Activated CD4-positive, alpha-beta T cell treated with anti-CD3 and anti-CD28 coated beads, Interleukin-2, amount 50 U/mL, for 16 hours (primary cell): ENCODE data around the gene SYCP3.
"Not testable (repeated sequence)": the region's sequence is repeated elsewhere in the genome, so short reads cannot be mapped to it uniquely, and the experiment has no call there.

Source experiments
- DNase-seq: peaks from one replicate; pipeline ENCODE4 v3.0.0-alpha.2; 2020

SYCP3 gene

DNA sequence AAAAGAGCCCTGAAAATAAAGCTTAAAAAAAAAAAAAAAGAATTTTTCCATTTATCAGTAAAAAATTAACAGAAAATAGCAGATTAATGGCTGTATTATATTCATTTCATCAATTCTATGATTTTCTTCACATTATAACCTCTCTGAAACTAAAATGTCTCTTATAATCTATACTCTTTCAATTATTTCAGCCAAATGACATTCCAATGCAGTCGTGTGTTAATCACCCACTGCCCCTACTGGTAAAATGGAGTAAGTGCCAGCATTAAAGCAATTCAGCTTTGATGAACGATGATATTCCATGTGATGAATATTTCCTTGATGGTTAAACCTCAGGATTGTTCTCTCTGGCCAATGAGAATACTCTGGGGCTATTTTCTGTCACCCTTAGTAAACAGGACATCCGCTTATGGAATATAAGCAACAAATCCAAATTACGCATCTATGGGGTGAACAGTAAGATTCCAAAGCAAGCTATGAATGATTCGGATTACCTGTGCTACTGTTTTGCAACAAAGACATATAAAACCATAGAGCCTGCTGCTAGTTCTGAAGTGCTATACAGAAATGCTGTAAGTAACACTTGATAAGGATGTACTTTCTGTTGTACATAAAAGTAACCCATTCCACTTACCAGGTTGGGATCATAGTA lies 20.3 kb upstream of the SYCP3 start:
- peak; percentile 39 for DNase-seq

GRCh38 chr12:101750152-101750551 lies 10.9 kb upstream of the SYCP3 start:
- no peak for DNase-seq

- DNase-seq: no peak
Measured at GRCh38 chr12:101749657-101750056, 10.4 kb upstream of the SYCP3 start.

DNA sequence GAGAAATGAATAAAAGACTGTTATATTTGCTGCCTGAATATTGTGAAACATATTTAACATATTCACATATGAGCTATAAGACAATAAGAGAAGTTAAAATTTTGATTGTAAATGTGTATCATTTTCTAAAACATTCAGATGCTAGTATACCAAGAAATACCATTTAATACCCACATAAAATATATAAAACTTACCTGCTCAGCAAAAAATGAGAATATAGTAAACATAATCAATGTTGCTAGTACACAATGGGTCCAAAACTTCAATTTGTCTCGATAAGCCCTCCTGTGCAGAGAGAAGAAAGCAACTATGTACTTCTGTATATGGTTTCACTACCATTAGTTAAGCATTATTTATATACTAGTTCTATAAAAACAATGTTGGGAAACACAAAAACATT lies 9.6 kb upstream of the SYCP3 start:
- no peak for DNase-seq

DNA sequence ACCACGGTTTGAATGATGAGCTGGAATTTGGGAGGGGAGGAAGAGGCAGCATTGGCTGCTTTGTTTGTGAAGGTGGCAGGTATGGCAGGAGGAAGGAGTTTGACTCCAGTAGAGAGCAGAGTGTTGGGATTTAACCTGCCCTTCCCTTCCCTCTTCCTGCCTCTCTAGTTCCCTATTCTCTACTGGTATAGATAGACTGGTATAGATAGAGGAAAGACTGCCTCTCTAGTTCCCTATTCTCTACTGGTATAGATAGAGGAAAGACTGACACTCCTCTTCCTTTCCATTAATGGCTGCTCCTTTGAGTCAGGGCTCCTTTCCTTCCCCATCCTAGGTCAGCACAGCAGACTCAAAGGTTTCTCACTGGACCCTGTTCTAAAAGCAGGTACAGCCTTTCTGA lies 8.4 kb upstream of the SYCP3 start:
- DNase-seq: no peak

DNA sequence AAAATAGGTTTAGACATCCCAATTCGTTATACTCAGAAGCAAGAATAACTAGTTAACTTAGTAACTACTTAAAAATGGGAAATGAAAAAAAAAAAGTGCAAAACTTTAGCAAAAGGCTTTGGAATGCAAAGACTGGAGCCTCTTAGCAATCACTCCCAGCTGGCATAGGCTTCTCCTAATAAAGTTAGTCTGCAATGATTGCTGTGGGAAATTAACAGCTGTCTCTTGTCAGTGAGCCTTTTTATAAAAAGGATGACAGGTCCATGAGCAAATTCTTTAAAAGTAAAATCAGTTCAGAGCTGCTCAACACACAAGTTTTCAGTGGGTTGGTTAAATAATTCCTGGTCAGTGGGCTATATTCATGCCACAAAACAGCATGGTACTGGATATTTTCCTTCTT lies 7.4 kb upstream of the SYCP3 start:
- no peak for DNase-seq

GRCh38 chr12:101746196-101746595 lies 6.9 kb upstream of the SYCP3 start:
- no peak for DNase-seq

GRCh38 chr12:101745481-101745880 lies 6.2 kb upstream of the SYCP3 start:
- no peak for DNase-seq

- DNase-seq: peak; percentile 8
Measured at GRCh38 chr12:101743724-101744472, 4.6 kb upstream of the SYCP3 start.

DNA sequence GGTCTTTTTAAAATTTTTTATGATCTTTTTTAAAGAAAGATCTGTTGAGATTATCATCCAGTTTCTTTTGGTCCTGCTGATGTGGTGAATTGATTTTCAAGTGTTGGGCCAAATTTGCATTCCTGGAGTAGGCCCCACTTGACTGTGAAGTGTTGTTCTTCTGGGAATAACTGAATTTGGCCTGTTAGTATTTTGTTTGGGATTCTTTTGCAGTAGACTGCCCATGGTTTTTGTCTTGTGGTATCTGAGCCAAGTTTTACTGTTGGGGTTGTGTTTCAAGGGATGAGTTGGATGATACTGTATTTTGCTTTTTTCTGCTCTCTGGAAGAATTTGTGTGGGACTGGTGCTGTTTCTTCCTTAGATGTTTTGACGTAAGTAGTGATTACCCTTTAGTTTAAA lies 4.0 kb upstream of the SYCP3 start:
- DNase-seq: no peak

DNA sequence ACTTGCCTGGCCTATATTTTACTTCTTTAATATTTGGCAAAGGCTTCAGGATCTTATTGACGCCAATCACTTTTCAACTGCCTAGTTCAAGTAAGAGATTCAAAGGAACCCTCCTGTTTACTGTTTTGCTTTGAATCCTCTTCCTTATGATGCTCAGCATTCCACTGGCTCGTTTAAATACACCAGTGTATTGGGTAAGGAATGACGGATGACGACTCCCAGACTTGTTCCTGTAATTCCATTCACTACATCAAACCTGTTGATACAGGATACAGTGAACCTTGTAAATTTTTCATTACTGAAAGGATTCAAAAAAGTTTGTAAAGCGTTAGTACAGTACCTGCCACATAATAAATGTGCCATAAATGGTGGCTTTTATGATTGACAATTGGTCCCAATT lies 1.7 kb upstream of the SYCP3 start:
- DNase-seq: no peak

DNA sequence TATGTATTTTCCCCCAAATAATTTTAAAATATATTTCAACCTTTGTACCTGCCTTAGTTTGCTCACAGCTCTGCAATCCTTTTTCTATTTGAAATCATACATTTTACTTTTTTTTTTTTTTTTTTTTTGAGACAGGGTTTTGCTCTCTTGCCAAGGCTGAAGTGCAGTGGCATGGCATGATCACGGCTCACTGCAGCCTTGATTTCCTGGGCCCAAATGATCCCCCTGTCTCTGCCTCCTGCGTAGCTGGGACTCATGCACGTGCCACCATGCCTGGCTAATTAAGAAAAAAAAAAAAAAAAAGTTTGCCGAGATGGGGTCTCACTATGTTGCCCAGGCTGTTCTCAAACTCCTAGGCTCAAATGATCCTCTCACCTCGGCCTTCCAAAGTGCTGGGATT lies 1.3 kb upstream of the SYCP3 start:
- DNase-seq: no peak

GRCh38 chr12:101737476-101737875 lies 1.8 kb downstream of the SYCP3 start:
- DNase-seq: no peak

GRCh38 chr12:101734482-101734881 lies 4.8 kb downstream of the SYCP3 start:
- not testable (repeated sequence) for DNase-seq

DNA sequence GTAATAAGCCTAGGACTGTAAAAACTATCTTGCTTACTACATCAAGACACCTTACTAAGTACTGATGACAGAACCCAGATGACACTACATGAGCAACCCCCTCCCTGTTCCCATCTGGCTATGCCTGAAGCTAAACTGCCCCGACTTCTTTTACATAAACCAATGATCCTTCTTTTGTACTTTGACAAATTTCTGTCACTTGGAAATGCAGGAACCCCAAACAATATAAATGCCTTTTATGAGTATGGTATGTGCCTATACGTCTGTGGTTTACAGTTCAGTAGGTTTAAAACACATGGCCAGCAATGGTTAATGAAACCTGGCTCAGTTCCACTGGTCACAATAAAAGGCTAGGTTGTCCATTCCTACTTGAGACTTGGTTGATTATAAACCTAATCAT lies 6.1 kb downstream of the SYCP3 start:
- DNase-seq: no peak

- DNase-seq: no peak
Measured at GRCh38 chr12:101732318-101732717, 6.9 kb downstream of the SYCP3 start.

DNA sequence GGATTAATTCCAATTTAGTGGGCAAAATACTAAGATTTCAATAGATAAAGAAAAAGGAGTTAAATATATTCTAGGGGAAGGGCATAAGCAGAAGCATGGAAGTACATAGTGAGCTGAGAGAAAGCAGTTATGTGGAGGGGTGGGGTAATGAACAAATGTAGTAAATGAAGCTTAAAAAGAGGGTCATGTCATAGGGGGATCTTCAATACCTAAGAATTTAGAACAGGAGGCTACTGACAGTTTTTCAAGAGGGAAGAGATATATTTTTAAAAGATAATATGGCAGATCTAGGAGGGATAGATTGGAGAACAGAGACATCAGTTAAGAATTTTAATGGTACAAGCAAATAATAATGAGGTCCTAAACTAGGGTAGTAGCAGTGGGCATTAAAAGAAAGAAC lies 9.4 kb downstream of the SYCP3 start:
- DNase-seq: no peak

- no peak for DNase-seq
Measured at GRCh38 chr12:101727098-101727497, 12.2 kb downstream of the SYCP3 start.

DNA sequence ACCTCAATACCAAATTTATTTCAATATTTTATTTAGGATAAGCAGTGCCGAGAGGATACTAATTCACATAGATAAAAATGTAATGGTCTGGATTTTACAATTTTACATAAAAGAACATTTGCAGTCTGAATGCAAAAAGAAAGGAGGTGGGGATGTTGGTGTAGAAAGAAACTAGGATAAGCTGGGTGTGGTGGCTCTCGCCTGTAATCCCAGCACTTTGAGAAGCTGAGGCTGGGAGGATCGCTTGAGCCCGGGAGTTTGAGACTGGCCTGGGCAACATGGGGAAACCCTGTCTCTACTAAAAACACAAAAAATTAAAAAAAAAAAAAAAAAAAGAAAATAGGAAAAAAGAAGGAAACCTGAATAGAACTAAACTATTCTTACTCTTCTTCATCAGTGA lies 16.9 kb downstream of the SYCP3 start:
- DNase-seq: no peak

DNA sequence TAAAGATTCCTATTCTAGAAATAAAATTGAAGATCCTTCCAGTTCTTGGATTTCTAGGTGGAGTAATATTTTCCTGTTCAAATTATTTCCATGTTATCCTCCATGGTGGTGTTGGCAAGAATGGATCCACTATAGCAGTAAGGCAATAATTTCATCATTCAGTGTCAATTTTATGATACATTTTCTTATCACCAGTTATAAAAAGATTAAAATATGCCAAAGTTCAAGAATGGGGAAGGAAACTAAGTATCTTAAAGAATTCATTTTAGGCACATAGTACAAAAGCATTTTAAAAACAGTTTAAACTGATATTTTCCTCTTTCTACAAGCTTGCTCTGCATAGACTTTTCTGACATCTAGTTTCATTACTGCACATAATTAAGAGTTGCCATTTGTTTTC lies 19.1 kb downstream of the SYCP3 start:
- no peak for DNase-seq

GRCh38 chr12:101719566-101719965 lies 19.7 kb downstream of the SYCP3 start:
- DNase-seq: no peak

GRCh38 chr12:101714877-101715444 lies 24.3 kb downstream of the SYCP3 start:
- no peak for DNase-seq

GRCh38 chr12:101713930-101714329 lies 25.3 kb downstream of the SYCP3 start:
- no peak for DNase-seq

GRCh38 chr12:101713059-101713682 lies 26.1 kb downstream of the SYCP3 start:
- DNase-seq: no peak
